H1 (cell line): ENCODE data around the gene WDR3. TPM values are rescaled to one million over a fixed set of nuclear protein-coding genes. Genes with fewer than 3 reads are reported as not detected.

Experiments used
- CTCF ChIA-PET: fragments of 300-600 bp; sonication (Branson Sonifier 250); formaldehyde crosslinking; loops from one replicate; lab custom pipeline; 2021; ENCODE audit not compliant: partially characterized antibody; lab: Charles Lee
- POLR2A ChIA-PET: fragments of 300-600 bp; sonication (Branson Sonifier 250); formaldehyde crosslinking; loops from one replicate; lab custom pipeline; 2021; ENCODE audit warnings: inconsistent platforms; ENCODE audit not compliant: partially characterized antibody; lab: Charles Lee
- DNase-seq, 2 experiments: peaks; one replicate each; pipeline versions ENCODE4 v3.0.0 to v3.0.0-alpha.2; 2010 to 2022; ENCODE audit warnings: low spot score in 2 of 2, low read depth in 1 of 2, mixed read lengths in 1 of 2
- FAIRE-seq: peaks from 2 replicates; lab custom pipeline; 2011; peaks lifted over from hg19 to GRCh38; lab: Jason Lieb, UNC
- H2AFZ ChIP-seq: 2 replicates; pipeline ENCODE4 v1.8.1; 2012; ENCODE audit warnings: low read length, inconsistent platforms
- H2AK5ac ChIP-seq: 2 replicates; pipeline ENCODE4 v1.6.1; 2013; ENCODE audit warnings: low read depth, low read length
- H2BK120ac ChIP-seq: replicated peaks from 2 replicates; pipeline ENCODE3; 2013; ENCODE audit warnings: low read depth, low read length, inconsistent platforms
- H2BK12ac ChIP-seq: 2 replicates; pipeline ENCODE4 v1.6.1; 2013; ENCODE audit warnings: low read depth, low read length
- H2BK15ac ChIP-seq: 2 replicates; pipeline ENCODE4 v1.6.1; 2013; ENCODE audit warnings: low read length
- H2BK20ac ChIP-seq: 2 replicates; pipeline ENCODE4 v1.6.1; 2013; ENCODE audit warnings: low read length
- H2BK5ac ChIP-seq: 2 replicates; pipeline ENCODE4 v1.6.1; 2013; ENCODE audit warnings: low read depth, low read length
- H3K14ac ChIP-seq: 2 replicates; pipeline ENCODE4 v1.6.1; 2013; ENCODE audit warnings: inconsistent platforms; ENCODE audit not compliant: insufficient read length
- H3K18ac ChIP-seq: 2 replicates; pipeline ENCODE4 v1.6.1; 2013; ENCODE audit warnings: low read length; ENCODE audit errors: extremely low read depth
- H3K23ac ChIP-seq: 2 replicates; pipeline ENCODE4 v1.6.1; 2013; ENCODE audit warnings: inconsistent platforms; ENCODE audit not compliant: insufficient read length
- H3K23me2 ChIP-seq: 2 replicates; pipeline ENCODE4 v1.6.1; 2013; ENCODE audit warnings: low read depth, low read length
- H3K27ac ChIP-seq: 2 replicates; pipeline ENCODE4 v1.6.1; 2011; ENCODE audit warnings: low read depth, low read length, inconsistent platforms
- H3K27me3 ChIP-seq, 4 experiments: replicated peaks in 1 of 4; 1 replicate in 1 of 4; 2 replicates in 3 of 4; pipeline versions ENCODE4 v1.6.1 to v1.8.1; 2011 to 2013; ENCODE audit warnings: low read length in 3 of 4, mild to moderate bottlenecking in 3 of 4, inconsistent platforms in 2 of 4, mixed read lengths in 2 of 4, moderate library complexity in 1 of 4; ENCODE audit not compliant: control insufficient read depth in 3 of 4, insufficient read depth in 3 of 4; ENCODE audit errors: extremely low read depth in 1 of 4
- H3K36me3 ChIP-seq, 4 experiments: 2 replicates each; pipeline versions ENCODE4 v1.6.1 to v1.8.1; 2011 to 2013; ENCODE audit warnings: mild to moderate bottlenecking in 4 of 4, low read length in 3 of 4, moderate library complexity in 2 of 4, control low read depth in 1 of 4, inconsistent platforms in 1 of 4; ENCODE audit not compliant: insufficient read depth in 4 of 4, control insufficient read depth in 2 of 4
- H3K4ac ChIP-seq: replicated peaks from 2 replicates; pipeline ENCODE3; 2013; ENCODE audit warnings: low read length, low read depth, mixed read lengths, inconsistent platforms; ENCODE audit not compliant: insufficient read length
- H3K4me1 ChIP-seq, 4 experiments: replicated peaks in 1 of 4; 1 replicate in 1 of 4; 2 replicates in 3 of 4; pipeline versions ENCODE4 v1.6.1 to v1.8.1; 2011 to 2013; ENCODE audit warnings: low read length in 3 of 4, inconsistent platforms in 2 of 4, mixed read lengths in 1 of 4; ENCODE audit not compliant: insufficient read depth in 4 of 4, control insufficient read depth in 3 of 4
- H3K4me2 ChIP-seq, 2 experiments: 2 replicates each; pipeline versions ENCODE4 v1.6.1 to v1.8.1; 2011 to 2013; ENCODE audit warnings: low read depth in 2 of 2, low read length in 2 of 2, control low read depth in 1 of 2, inconsistent platforms in 1 of 2, mild to moderate bottlenecking in 1 of 2; ENCODE audit not compliant: insufficient read depth in 1 of 2
- H3K4me3 ChIP-seq, 4 experiments: fragments of 200-600, 300-600 bp in 1 of 4; sonication (generic), shearing (Covaris generic), sonication (Bioruptor Twin) in 1 of 4; 2 replicates each; pipeline versions ENCODE4 v1.5.1 to v1.8.1; 2011 to 2016; ENCODE audit warnings: low read length in 4 of 4, low read depth in 3 of 4, control low read depth in 2 of 4, inconsistent platforms in 2 of 4, mild to moderate bottlenecking in 2 of 4, mixed read lengths in 1 of 4, moderate library complexity in 1 of 4; ENCODE audit not compliant: insufficient read depth in 2 of 4; ENCODE audit errors: extremely low read depth in 1 of 4
- H3K56ac ChIP-seq: replicated peaks from 2 replicates; pipeline ENCODE3; 2013; ENCODE audit warnings: low read depth, mild to moderate bottlenecking, mixed read lengths, low read length, inconsistent platforms; ENCODE audit not compliant: insufficient read length
- H3K79me1 ChIP-seq: 2 replicates; pipeline ENCODE4 v1.6.1; 2013; ENCODE audit warnings: low read depth, low read length, control low read depth
- H3K79me2 ChIP-seq, 2 experiments: 2 replicates each; pipeline versions ENCODE4 v1.6.1 to v1.8.1; 2012 to 2013; ENCODE audit warnings: low read length in 2 of 2, mild to moderate bottlenecking in 2 of 2, inconsistent platforms in 1 of 2; ENCODE audit not compliant: insufficient read depth in 2 of 2, control insufficient read depth in 1 of 2
- H3K9ac ChIP-seq, 4 experiments: replicated peaks in 1 of 4; 1 replicate in 1 of 4; 2 replicates in 3 of 4; pipeline versions ENCODE4 v1.6.1 to v1.8.1; 2011 to 2013; ENCODE audit warnings: low read depth in 3 of 4, low read length in 3 of 4, control low read depth in 2 of 4, mild to moderate bottlenecking in 2 of 4, moderate library complexity in 2 of 4, inconsistent platforms in 1 of 4; ENCODE audit errors: extremely low read depth in 1 of 4
- H3K9me3 ChIP-seq, 2 experiments: 2 replicates each; pipeline versions ENCODE4 v1.6.1 to v1.8.1; 2012 to 2013; ENCODE audit warnings: mild to moderate bottlenecking in 2 of 2, moderate library complexity in 2 of 2, control low read depth in 1 of 2, inconsistent platforms in 1 of 2, low read depth in 1 of 2, low read length in 1 of 2, mixed read lengths in 1 of 2; ENCODE audit not compliant: insufficient read depth in 2 of 2
- H4K20me1 ChIP-seq, 2 experiments: replicated peaks in 1 of 2; 2 replicates each; pipeline versions ENCODE3 to v1.8.1; 2011 to 2013; ENCODE audit warnings: inconsistent platforms in 2 of 2, low read length in 2 of 2, mild to moderate bottlenecking in 1 of 2; ENCODE audit not compliant: insufficient read depth in 2 of 2, control insufficient read depth in 1 of 2
- H4K5ac ChIP-seq: 2 replicates; pipeline ENCODE4 v1.6.1; 2013; ENCODE audit warnings: low read length, low read depth, mixed read lengths, inconsistent platforms; ENCODE audit not compliant: insufficient read length
- H4K8ac ChIP-seq: 2 replicates; pipeline ENCODE4 v1.8.0; 2013; ENCODE audit warnings: mild to moderate bottlenecking, moderate library complexity, low read length, inconsistent platforms; ENCODE audit not compliant: insufficient read depth; ENCODE audit errors: extremely low read depth
- H4K91ac ChIP-seq: replicated peaks from 2 replicates; pipeline ENCODE3; 2013; ENCODE audit warnings: low read length, mixed read lengths, inconsistent platforms; ENCODE audit not compliant: insufficient read length
- BACH1 ChIP-seq: IDR thresholded peaks from 2 replicates; pipeline ENCODE4 v1.6.1; 2012; ENCODE audit warnings: low read length, improper control_type of control experiment
- BRCA1 ChIP-seq: IDR thresholded peaks from 2 replicates; pipeline ENCODE4 v1.6.1; 2012; ENCODE audit warnings: low read depth, low read length, improper control_type of control experiment
- CBX5 ChIP-seq: fragments of 300-800, 300-1000 bp; sonication (generic); IDR thresholded peaks from 2 replicates; pipeline ENCODE4 v1.7.1; 2016; ENCODE audit warnings: antibody characterized with exemption, low read length, low read depth
- CEBPB ChIP-seq: IDR thresholded peaks from 2 replicates; pipeline ENCODE4 v1.6.1; 2012; ENCODE audit warnings: low read depth, low read length
- CHD2 ChIP-seq: IDR thresholded peaks from 2 replicates; pipeline ENCODE4 v1.6.1; 2012; ENCODE audit warnings: low read length, improper control_type of control experiment
- CTBP2 ChIP-seq: IDR thresholded peaks from 2 replicates; pipeline ENCODE4 v1.7.0; 2011; ENCODE audit warnings: borderline replicate concordance, mild to moderate bottlenecking, moderate library complexity, mixed read lengths, low read length; ENCODE audit not compliant: insufficient read depth, insufficient read length
- GTF2F1 ChIP-seq: IDR thresholded peaks from 2 replicates; pipeline ENCODE4 v1.6.1; 2012; ENCODE audit warnings: low read depth, low read length, improper control_type of control experiment, borderline replicate concordance
- MAFK ChIP-seq: IDR thresholded peaks from 2 replicates; pipeline ENCODE4 v1.6.1; 2012; ENCODE audit warnings: low read depth, mild to moderate bottlenecking, improper control_type of control experiment, low read length
- RBBP5 ChIP-seq: IDR thresholded peaks from 2 replicates; pipeline ENCODE4 v1.7.1; 2012; ENCODE audit warnings: low read depth, mild to moderate bottlenecking, inconsistent platforms, low read length, moderate library complexity, borderline replicate concordance
- RFX5 ChIP-seq: IDR thresholded peaks from 2 replicates; pipeline ENCODE4 v1.6.1; 2011; ENCODE audit warnings: low read depth, low read length, improper control_type of control experiment, borderline replicate concordance
- TAF7 ChIP-seq: optimal IDR thresholded peaks from 2 replicates; pipeline ENCODE3; 2011; ENCODE audit warnings: low read depth, mild to moderate bottlenecking, inconsistent platforms, low read length, moderate library complexity, borderline replicate concordance
- TBP ChIP-seq: IDR thresholded peaks from 2 replicates; pipeline ENCODE4 v1.6.1; 2011; ENCODE audit warnings: low read depth, low read length, improper control_type of control experiment
- polyA plus RNA-seq, 7 experiments: library from polyadenylated mRNA; depleted of rRNA in 3 of 7; stranded (reverse) in 5 of 7; unstranded in 2 of 7; fragments of >200 nt in 5 of 7; fragments of 200-250 nt in 2 of 7; gene quantifications; 1 replicate in 5 of 7; 2 replicates in 1 of 7; 4 replicates in 1 of 7; pipeline versions ENCODE4 v1.2.1 to v1.2.3, GENCODE V29; 2011 to 2013; ENCODE audit warnings: missing spikeins in 2 of 7, mixed read lengths in 2 of 7
- total RNA-seq: library from RNA; stranded (reverse); fragmentation: NEBNext Ultra II Directional; extraction: Animal tissue kit (Norgen Biotek cat#: 25700); gene quantifications from 2 replicates; pipeline ENCODE4 v1.2.1, GENCODE V29; 2021
- TF ChIP-seq, protein P1 (sequence below), 3 experiments: IDR thresholded peaks; 1 replicate in 2 of 3; 2 replicates in 1 of 3; pipeline versions ENCODE4 v1.5.1 to v1.6.1; 2011; ENCODE audit warnings: low read length in 3 of 3, mild to moderate bottlenecking in 3 of 3, inconsistent platforms in 2 of 3, low read depth in 1 of 3, moderate library complexity in 1 of 3; ENCODE audit not compliant: insufficient read depth in 1 of 3; ENCODE audit errors: control extremely low read depth in 1 of 3

Gene WDR3
- total and polyA plus RNA-seq, 2 of the 8 experiments (the other 6 are each of a cell fraction or from before 2014, with no cell fraction given) = 18.2 to 67.9 TPM

DNA sequence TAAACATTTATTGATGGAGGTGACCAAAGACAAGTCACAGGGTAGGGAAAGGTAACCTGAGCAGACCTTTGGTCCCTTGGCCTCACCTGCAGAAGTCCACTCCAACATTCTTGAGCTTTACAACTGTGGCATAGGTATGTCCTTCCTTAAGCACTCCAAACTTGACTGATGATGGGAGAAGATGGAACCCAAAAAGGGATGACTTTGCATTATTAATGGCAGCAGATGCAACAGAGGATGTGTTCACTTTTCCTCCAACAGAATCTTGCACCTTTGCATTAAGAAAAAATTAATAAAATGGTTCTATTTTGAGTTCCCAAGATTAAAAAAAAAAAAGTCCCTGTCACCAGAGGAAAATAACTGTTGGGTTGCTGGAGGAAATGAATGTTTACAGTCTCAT is 42.2 kb downstream of the WDR3 start:
- Histone ChIP-seq H2BK5ac (no peak overlapping the region), H3K23ac (no peak overlapping the region), H4K8ac (no peak overlapping the region), H3K79me2 (no peaks in the 10 kb centered on the region), H3K14ac (no peak overlapping the region), H4K91ac (no peak overlapping the region), H3K4me3 (no peak overlapping the region), H3K36me3 (no peaks in the 10 kb centered on the region), H3K18ac (no peak overlapping the region), H3K9me3 (no peaks in the 10 kb centered on the region), H3K27me3 (no peaks in the 10 kb centered on the region), H2AFZ (no peak overlapping the region), H3K23me2 (no peaks in the 10 kb centered on the region), H2BK12ac (no peak overlapping the region), H3K4ac (no peak overlapping the region), H3K79me1 (no peaks in the 10 kb centered on the region), H2BK15ac (no peak overlapping the region), H2BK120ac (no peak overlapping the region), H2BK20ac (no peak overlapping the region), H4K20me1 (no peaks in the 10 kb centered on the region), H4K5ac (no peak overlapping the region), H3K4me2 (no peak overlapping the region), H3K4me1 (peaks cover 0 to 5% (median 1%) of the 10 kb centered on the region in 4 experiments; a peak in 4 of 7 replicates), H3K27ac (no peak overlapping the region), H3K9ac (no peak overlapping the region), H2AK5ac (no peak overlapping the region), H3K56ac (no peak overlapping the region)
- ChIA-PET CTCF (no interaction called here), POLR2A (no interaction called here)
- no peak for DNase-seq
- no peak for FAIRE-seq
- TF ChIP-seq BRCA1 (no peak), CBX5 (no peak), TAF7 (no peak), CTBP2 (no peak), RFX5 (no peak), BACH1 (no peak), GTF2F1 (no peak), TBP (no peak), MAFK (no peak), RBBP5 (no peak), CHD2 (no peak), CEBPB (no peak)
- TF ChIP-seq, protein P1, sequence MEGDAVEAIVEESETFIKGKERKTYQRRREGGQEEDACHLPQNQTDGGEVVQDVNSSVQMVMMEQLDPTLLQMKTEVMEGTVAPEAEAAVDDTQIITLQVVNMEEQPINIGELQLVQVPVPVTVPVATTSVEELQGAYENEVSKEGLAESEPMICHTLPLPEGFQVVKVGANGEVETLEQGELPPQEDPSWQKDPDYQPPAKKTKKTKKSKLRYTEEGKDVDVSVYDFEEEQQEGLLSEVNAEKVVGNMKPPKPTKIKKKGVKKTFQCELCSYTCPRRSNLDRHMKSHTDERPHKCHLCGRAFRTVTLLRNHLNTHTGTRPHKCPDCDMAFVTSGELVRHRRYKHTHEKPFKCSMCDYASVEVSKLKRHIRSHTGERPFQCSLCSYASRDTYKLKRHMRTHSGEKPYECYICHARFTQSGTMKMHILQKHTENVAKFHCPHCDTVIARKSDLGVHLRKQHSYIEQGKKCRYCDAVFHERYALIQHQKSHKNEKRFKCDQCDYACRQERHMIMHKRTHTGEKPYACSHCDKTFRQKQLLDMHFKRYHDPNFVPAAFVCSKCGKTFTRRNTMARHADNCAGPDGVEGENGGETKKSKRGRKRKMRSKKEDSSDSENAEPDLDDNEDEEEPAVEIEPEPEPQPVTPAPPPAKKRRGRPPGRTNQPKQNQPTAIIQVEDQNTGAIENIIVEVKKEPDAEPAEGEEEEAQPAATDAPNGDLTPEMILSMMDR (IDR thresholded peaks at IDR 0.05; ENCODE audit: control extremely low read depth in 1 of 3, insufficient read depth in 1 of 3, low read depth in 1 of 3, low read length in 3 of 3) = no peak
